ENCODE data around the gene PER3. TPM values are rescaled to one million over a fixed set of nuclear protein-coding genes. Genes with fewer than 3 reads are reported as not detected.

PER3 gene
- total and polyA plus RNA-seq, 2 of the 4 experiments (the other 2 are of a cell fraction): 3.4 to 4.2 TPM

DNA sequence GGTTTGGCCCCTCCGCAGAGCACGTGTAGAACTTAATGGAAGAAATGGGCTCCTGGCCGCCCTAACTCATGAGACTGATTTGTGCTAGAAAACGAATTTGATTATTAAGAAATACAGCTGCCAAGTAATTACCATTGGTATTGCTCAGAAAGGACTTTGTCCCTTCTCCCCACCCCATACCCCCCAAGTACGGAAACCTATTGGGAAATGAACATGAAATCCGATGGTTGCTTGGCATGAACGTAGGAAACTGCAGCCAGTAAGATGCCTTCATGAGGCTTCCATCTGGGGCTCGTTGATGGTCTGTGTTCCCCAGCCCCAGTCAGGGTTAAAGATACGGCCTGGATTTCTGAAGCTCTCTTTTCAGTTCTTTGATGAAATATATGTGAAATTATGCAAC, 21.4 kb downstream of the PER3 start:
- ChIA-PET POLR2A (ENCODE audit: unreplicated experiment) (no interaction called here), CTCF (no interaction called here)
- 80% methylated on average over 1 of the region's 9 CpGs; no CpG with 5 or more reads in 1 of the 2 experiments for WGBS, 2 experiments (ENCODE audit: extremely low coverage in 2 of 2, insufficient read length in 1 of 2)
- H3K9me1 ChIP-seq (ENCODE audit: insufficient read depth, low read length): no peaks in the 10 kb centered on the region
- H3K9ac ChIP-seq (ENCODE audit: low read depth, low read length): no peak overlapping the region
- no peak overlapping the region for H3K27ac ChIP-seq (ENCODE audit: insufficient read depth, low read length)
- H4K20me1 ChIP-seq (ENCODE audit: insufficient read depth, low read length): no peaks in the 10 kb centered on the region
- no peak overlapping the region for H3K18ac ChIP-seq (ENCODE audit: low read depth, low read length)
- no peak overlapping the region for H4K5ac ChIP-seq (ENCODE audit: low read depth, low read length)
- H3K23ac ChIP-seq (ENCODE audit: low read depth, low read length): no peak overlapping the region
- no peak overlapping the region for H4K91ac ChIP-seq (ENCODE audit: insufficient read depth, low read depth, low read length)
- BruUV-seq (replicated peaks): no TSS peak
- no peak overlapping the region for H2BK20ac ChIP-seq (ENCODE audit: low read depth, low read length)
- no peak overlapping the region for H2BK15ac ChIP-seq (ENCODE audit: low read depth, low read length)
- H3K9me3 ChIP-seq (ENCODE audit: control insufficient read depth, insufficient read depth, low read length): no peaks in the 10 kb centered on the region
- H2AK9ac ChIP-seq (replicated peaks; ENCODE audit: low read depth, low read length, poor library complexity): no peak overlapping the region
- TF ChIP-seq CEBPB (IDR thresholded peaks at IDR 0.05; ENCODE audit: low read depth, low read length) (no peak), BHLHE40 (IDR thresholded peaks at IDR 0.05; ENCODE audit: low read depth, low read length) (no peak), NFE2L2 (IDR thresholded peaks at IDR 0.05; ENCODE audit: low read depth, low read length) (no peak), MXI1 (IDR thresholded peaks at IDR 0.05; ENCODE audit: borderline replicate concordance, low read depth, low read length) (no peak), MAZ (IDR thresholded peaks at IDR 0.05; ENCODE audit: borderline replicate concordance, low read depth, low read length) (no peak), FOS (IDR thresholded peaks at IDR 0.05; ENCODE audit: low read depth, low read length) (no peak), RFX5 (IDR thresholded peaks at IDR 0.05; ENCODE audit: low read depth, low read length) (no peak), RAD21 (IDR thresholded peaks at IDR 0.05; ENCODE audit: low read length) (no peak), MAFK (IDR thresholded peaks at IDR 0.05; ENCODE audit: low read depth, low read length) (no peak), CHD1 (IDR thresholded peaks at IDR 0.05; ENCODE audit: low read depth, low read length) (no peak), SMC3 (IDR thresholded peaks at IDR 0.05; ENCODE audit: low read depth, low read length) (no peak)
- TF ChIP-seq, protein P1, sequence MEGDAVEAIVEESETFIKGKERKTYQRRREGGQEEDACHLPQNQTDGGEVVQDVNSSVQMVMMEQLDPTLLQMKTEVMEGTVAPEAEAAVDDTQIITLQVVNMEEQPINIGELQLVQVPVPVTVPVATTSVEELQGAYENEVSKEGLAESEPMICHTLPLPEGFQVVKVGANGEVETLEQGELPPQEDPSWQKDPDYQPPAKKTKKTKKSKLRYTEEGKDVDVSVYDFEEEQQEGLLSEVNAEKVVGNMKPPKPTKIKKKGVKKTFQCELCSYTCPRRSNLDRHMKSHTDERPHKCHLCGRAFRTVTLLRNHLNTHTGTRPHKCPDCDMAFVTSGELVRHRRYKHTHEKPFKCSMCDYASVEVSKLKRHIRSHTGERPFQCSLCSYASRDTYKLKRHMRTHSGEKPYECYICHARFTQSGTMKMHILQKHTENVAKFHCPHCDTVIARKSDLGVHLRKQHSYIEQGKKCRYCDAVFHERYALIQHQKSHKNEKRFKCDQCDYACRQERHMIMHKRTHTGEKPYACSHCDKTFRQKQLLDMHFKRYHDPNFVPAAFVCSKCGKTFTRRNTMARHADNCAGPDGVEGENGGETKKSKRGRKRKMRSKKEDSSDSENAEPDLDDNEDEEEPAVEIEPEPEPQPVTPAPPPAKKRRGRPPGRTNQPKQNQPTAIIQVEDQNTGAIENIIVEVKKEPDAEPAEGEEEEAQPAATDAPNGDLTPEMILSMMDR (conservative IDR thresholded peaks at IDR 0.05; ENCODE audit: low read depth, low read length): no peak
- TF ChIP-seq, protein P2, sequence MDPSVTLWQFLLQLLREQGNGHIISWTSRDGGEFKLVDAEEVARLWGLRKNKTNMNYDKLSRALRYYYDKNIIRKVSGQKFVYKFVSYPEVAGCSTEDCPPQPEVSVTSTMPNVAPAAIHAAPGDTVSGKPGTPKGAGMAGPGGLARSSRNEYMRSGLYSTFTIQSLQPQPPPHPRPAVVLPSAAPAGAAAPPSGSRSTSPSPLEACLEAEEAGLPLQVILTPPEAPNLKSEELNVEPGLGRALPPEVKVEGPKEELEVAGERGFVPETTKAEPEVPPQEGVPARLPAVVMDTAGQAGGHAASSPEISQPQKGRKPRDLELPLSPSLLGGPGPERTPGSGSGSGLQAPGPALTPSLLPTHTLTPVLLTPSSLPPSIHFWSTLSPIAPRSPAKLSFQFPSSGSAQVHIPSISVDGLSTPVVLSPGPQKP (IDR thresholded peaks at IDR 0.05; ENCODE audit: borderline replicate concordance, low read depth, low read length): no peak
- TF ChIP-seq, protein P3, sequence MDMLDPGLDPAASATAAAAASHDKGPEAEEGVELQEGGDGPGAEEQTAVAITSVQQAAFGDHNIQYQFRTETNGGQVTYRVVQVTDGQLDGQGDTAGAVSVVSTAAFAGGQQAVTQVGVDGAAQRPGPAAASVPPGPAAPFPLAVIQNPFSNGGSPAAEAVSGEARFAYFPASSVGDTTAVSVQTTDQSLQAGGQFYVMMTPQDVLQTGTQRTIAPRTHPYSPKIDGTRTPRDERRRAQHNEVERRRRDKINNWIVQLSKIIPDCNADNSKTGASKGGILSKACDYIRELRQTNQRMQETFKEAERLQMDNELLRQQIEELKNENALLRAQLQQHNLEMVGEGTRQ (IDR thresholded peaks at IDR 0.05; ENCODE audit: low read depth, low read length): no peak
- dilution Hi-C loops (cut with HindIII; ENCODE audit: low sequenced_read_pairs, unreplicated experiment): no loop called here
- peaks cover 18% of the 10 kb centered on the region for H3K36me3 ChIP-seq (ENCODE audit: control insufficient read depth, insufficient read depth, low read length)
- H3K4me1 ChIP-seq (ENCODE audit: control insufficient read depth, insufficient read depth, low read length): peaks cover 2% of the 10 kb centered on the region; the same call in 1 of the 2 replicates
- H4K8ac ChIP-seq (ENCODE audit: low read depth in 2 of 2, low read length in 2 of 2): no peak overlapping the region
- no peak for DNase-seq
- no peak overlapping the region for H3K4me3 ChIP-seq (ENCODE audit: insufficient read depth, low read depth, low read length)
- intact Hi-C loops (cut with micrococcal nuclease): no loop called here
- no peak overlapping the region for H3K4ac ChIP-seq (ENCODE audit: low read depth, low read length)
- H3K4me2 ChIP-seq (ENCODE audit: low read depth, low read length): no peak overlapping the region
- no peak overlapping the region for H2BK120ac ChIP-seq (ENCODE audit: low read depth, low read length)
- no peak overlapping the region for H3K56ac ChIP-seq (ENCODE audit: extremely low read depth, insufficient read depth, low read length)
- H2AFZ ChIP-seq (replicated peaks; ENCODE audit: low read length, poor library complexity): no peak overlapping the region
- no peak overlapping the region for H2BK5ac ChIP-seq (ENCODE audit: low read depth, low read length, poor library complexity, severe bottlenecking)
- H2AK5ac ChIP-seq (ENCODE audit: low read depth, low read length): no peak overlapping the region
- no peak overlapping the region for H3K14ac ChIP-seq (replicated peaks; ENCODE audit: low read depth, low read length)
- H3K79me1 ChIP-seq (ENCODE audit: low read depth in 1 of 2, low read length in 2 of 2): no peaks in the 10 kb centered on the region
- in situ Hi-C loops (cut with MboI; ENCODE audit: low sequenced_read_pairs): no loop called here
- H3K27me3 ChIP-seq (ENCODE audit: control insufficient read depth, insufficient read depth, low read length): no peaks in the 10 kb centered on the region
- no peak for ATAC-seq (ENCODE audit: low read depth)
